ENCODE data around the gene HADHB.

GRCh38 chr2:26238311-26238958 lies 6.3 kb upstream of the HADHB start:
- no peak for TF ChIP-seq CTCF (conservative IDR thresholded peaks at IDR 0.05 in 1 of 2, IDR thresholded peaks at IDR 0.05 in 1 of 2; ENCODE audit: low read depth in 1 of 2, low read length in 2 of 2)
- no peak for TF ChIP-seq EZH2 (IDR thresholded peaks at IDR 0.05; ENCODE audit: low read length, missing control alignments)

Data from fibroblast of lung (primary cell).